ENCODE measurements around the gene CNGA1. TPM values are rescaled to one million over a fixed set of nuclear protein-coding genes. Genes with fewer than 3 reads are reported as not detected.
"Not testable (repeated sequence)": the region's sequence is repeated elsewhere in the genome, so short reads cannot be mapped to it uniquely, and the experiment has no call there.

The CNGA1 gene
- total RNA-seq, 5 donors from 2014 or later (not counting 1 experiment from before 2014, with no cell fraction given) = 0.54 TPM; not detected in 4

GRCh38 chr4:48008021-48008596 lies 8.4 kb downstream of the CNGA1 start:
- CTCF ChIA-PET = interaction anchor here in 1 of 2 donors (0.6 to 1.1 kb wide), 2 partner anchors 74 to 373 kb away, joined by 3 read pairs; no protein-coding TSS in a partner anchor
- no peak overlapping the region for H3K4me3 Mint-ChIP-seq
- H3K27me3 ChIP-seq (replicated peaks in 1 of 2; ENCODE audit: control insufficient read depth in 2 of 2, extremely low read depth in 1 of 2, insufficient read depth in 2 of 2, low read length in 1 of 2) = peaks cover 0 to 10% of the 10 kb centered on the region in 2 experiments

GRCh38 chr4:48005781-48006180 lies 10.7 kb downstream of the CNGA1 start:
- no peak overlapping the region for H3K27ac Mint-ChIP-seq
- no peak overlapping the region for H3K4me3 ChIP-seq (ENCODE audit: control insufficient read depth in 1 of 2, extremely low read depth in 1 of 2, low read length in 1 of 2)
- POLR2A ChIA-PET = no interaction called here
- DNase-seq = no peak
- H3K9me3 Mint-ChIP-seq = peaks cover 0 to 17% (median 4%) of the 10 kb centered on the region in 3 donors
- no peaks in the 10 kb centered on the region for H3K4me1 ChIP-seq (ENCODE audit: control insufficient read depth in 1 of 2, extremely low read depth in 1 of 2, insufficient read depth in 2 of 2, low read length in 2 of 2)
- peaks cover 3 to 4% of the 10 kb centered on the region in 2 donors for H3K27me3 Mint-ChIP-seq
- no peak for ATAC-seq (replicated peaks in 1 of 4)
- peaks cover 2% of the 10 kb centered on the region for H3K36me3 Mint-ChIP-seq
- CTCF ChIA-PET = no interaction called here
- H3K4me1 Mint-ChIP-seq = no peaks in the 10 kb centered on the region
- no CpG with 5 or more reads among the region's 2 CpGs for WGBS (ENCODE audit: insufficient coverage)
- no peak overlapping the region for H3K4me3 Mint-ChIP-seq
- H3K27ac ChIP-seq (ENCODE audit: low read length) = no peak overlapping the region
- no peaks in the 10 kb centered on the region for H3K36me3 ChIP-seq (ENCODE audit: control insufficient read depth in 2 of 2, extremely low read depth in 1 of 2, insufficient read depth in 1 of 2, low read length in 1 of 2)
- H3K9me3 ChIP-seq = no peaks in the 10 kb centered on the region
- H3K27me3 ChIP-seq (replicated peaks in 1 of 2; ENCODE audit: control insufficient read depth in 2 of 2, extremely low read depth in 1 of 2, insufficient read depth in 2 of 2, low read length in 1 of 2) = peaks cover 0 to 10% of the 10 kb centered on the region in 2 experiments

More at GRCh38 chr4:48008021-48008596, 8.4 kb downstream of the CNGA1 start:
- Histone ChIP-seq H3K36me3 (ENCODE audit: control insufficient read depth in 2 of 2, extremely low read depth in 1 of 2, insufficient read depth in 1 of 2, low read length in 1 of 2) (no peaks in the 10 kb centered on the region), H3K4me1 (ENCODE audit: control insufficient read depth in 1 of 2, extremely low read depth in 1 of 2, insufficient read depth in 2 of 2, low read length in 2 of 2) (no peaks in the 10 kb centered on the region), H3K4me3 (ENCODE audit: control insufficient read depth in 1 of 2, extremely low read depth in 1 of 2, low read length in 1 of 2) (no peak overlapping the region), H3K27ac (ENCODE audit: low read length) (no peak overlapping the region), H3K9me3 (no peaks in the 10 kb centered on the region)
- Mint-ChIP-seq H3K36me3 (peaks cover 2% of the 10 kb centered on the region), H3K27ac (no peak overlapping the region), H3K27me3 (peaks cover 3 to 11% of the 10 kb centered on the region in 2 donors), H3K9me3 (peaks cover 0 to 17% (median 4%) of the 10 kb centered on the region in 3 donors), H3K4me1 (no peaks in the 10 kb centered on the region)
- no peak for DNase-seq
- ATAC-seq (replicated peaks in 1 of 4) = no peak
- POLR2A ChIA-PET = no interaction called here

GRCh38 chr4:48003568-48003967 lies 12.9 kb downstream of the CNGA1 start:
- no CpG with 5 or more reads among the region's 2 CpGs for WGBS (ENCODE audit: insufficient coverage)
- H3K36me3 Mint-ChIP-seq; H3K4me1 Mint-ChIP-seq; POLR2A ChIA-PET; ATAC-seq (replicated peaks in 1 of 4); H3K27me3 Mint-ChIP-seq; H3K27ac ChIP-seq (ENCODE audit: low read length); H3K27ac Mint-ChIP-seq; H3K4me1 ChIP-seq (ENCODE audit: control insufficient read depth in 1 of 2, extremely low read depth in 1 of 2, insufficient read depth in 2 of 2, low read length in 2 of 2); H3K27me3 ChIP-seq (replicated peaks in 1 of 2; ENCODE audit: control insufficient read depth in 2 of 2, extremely low read depth in 1 of 2, insufficient read depth in 2 of 2, low read length in 1 of 2); H3K36me3 ChIP-seq (ENCODE audit: control insufficient read depth in 2 of 2, extremely low read depth in 1 of 2, insufficient read depth in 1 of 2, low read length in 1 of 2); H3K4me3 Mint-ChIP-seq; H3K4me3 ChIP-seq (ENCODE audit: control insufficient read depth in 1 of 2, extremely low read depth in 1 of 2, low read length in 1 of 2); H3K9me3 ChIP-seq: not testable (repeated sequence)
- peak in 8 of 35 experiments; percentile 1 to 23 (median 6) for DNase-seq
- CTCF ChIA-PET = interaction anchor here in 1 of 2 donors (0.5 to 1.3 kb wide), 3 partner anchors 80 to 135 kb away, joined by 3 to 4 read pairs (median 3); no protein-coding TSS in a partner anchor
- peaks cover 0 to 17% (median 4%) of the 10 kb centered on the region in 3 donors for H3K9me3 Mint-ChIP-seq

GRCh38 chr4:48002267-48002666 lies 14.2 kb downstream of the CNGA1 start:
- peaks cover 4% of the 10 kb centered on the region for H3K9me3 ChIP-seq
- no CpG with 5 or more reads among the region's 1 CpG for WGBS (ENCODE audit: insufficient coverage)
- Mint-ChIP-seq H3K27ac (no peak overlapping the region), H3K9me3 (peaks cover 3 to 16% (median 4%) of the 10 kb centered on the region in 3 donors), H3K36me3 (peaks cover 8% of the 10 kb centered on the region), H3K27me3 (peaks cover 3 to 4% of the 10 kb centered on the region in 2 donors), H3K4me1 (no peaks in the 10 kb centered on the region), H3K4me3 (no peak overlapping the region)
- CTCF ChIA-PET = interaction anchor here (0.6 to 1.0 kb wide), 4 partner anchors 30 to 207 kb away, joined by 3 to 4 read pairs (median 4); no protein-coding TSS in a partner anchor
- H3K4me3 ChIP-seq (ENCODE audit: control insufficient read depth in 1 of 2, extremely low read depth in 1 of 2, low read length in 1 of 2) = no peak overlapping the region
- DNase-seq = no peak
- no peaks in the 10 kb centered on the region for H3K36me3 ChIP-seq (ENCODE audit: control insufficient read depth in 2 of 2, extremely low read depth in 1 of 2, insufficient read depth in 1 of 2, low read length in 1 of 2)
- POLR2A ChIA-PET = interaction anchor here in 1 of 2 donors (0.7 kb wide), 1 partner anchor 44 kb away, joined by 3 read pairs; no protein-coding TSS in a partner anchor
- ATAC-seq (replicated peaks in 1 of 4) = no peak
- H3K4me1 ChIP-seq (ENCODE audit: control insufficient read depth in 1 of 2, extremely low read depth in 1 of 2, insufficient read depth in 2 of 2, low read length in 2 of 2) = no peaks in the 10 kb centered on the region
- peaks cover 0 to 3% of the 10 kb centered on the region in 2 experiments for H3K27me3 ChIP-seq (replicated peaks in 1 of 2; ENCODE audit: control insufficient read depth in 2 of 2, extremely low read depth in 1 of 2, insufficient read depth in 2 of 2, low read length in 1 of 2)
- H3K27ac ChIP-seq (ENCODE audit: low read length) = no peak overlapping the region

GRCh38 chr4:47996021-47996420 lies 20.5 kb downstream of the CNGA1 start:
- peaks cover 0 to 6% of the 10 kb centered on the region in 2 experiments for H3K27me3 ChIP-seq (replicated peaks in 1 of 2; ENCODE audit: control insufficient read depth in 2 of 2, extremely low read depth in 1 of 2, insufficient read depth in 2 of 2, low read length in 1 of 2)
- ATAC-seq (replicated peaks in 1 of 4) = no peak
- H3K27ac ChIP-seq (ENCODE audit: low read length) = no peak overlapping the region
- peaks cover 6% of the 10 kb centered on the region for H3K36me3 Mint-ChIP-seq
- whole genome bisulfite sequencing (ENCODE audit: insufficient coverage) = 83% methylated on average over 1 of the region's 1 CpG
- peaks cover 4 to 6% of the 10 kb centered on the region in 2 donors for H3K27me3 Mint-ChIP-seq
- ChIA-PET CTCF (interaction anchor here in 1 of 2 donors (0.7 kb wide), 1 partner anchor 19 kb away, joined by 3 read pairs; no protein-coding TSS in a partner anchor), POLR2A (no interaction called here)
- peaks cover 7 to 19% (median 13%) of the 10 kb centered on the region in 3 donors for H3K4me1 Mint-ChIP-seq
- H3K9me3 ChIP-seq = peaks cover 4% of the 10 kb centered on the region
- H3K4me1 ChIP-seq (ENCODE audit: control insufficient read depth in 1 of 2, extremely low read depth in 1 of 2, insufficient read depth in 2 of 2, low read length in 2 of 2) = no peaks in the 10 kb centered on the region
- no peak overlapping the region for H3K4me3 ChIP-seq (ENCODE audit: control insufficient read depth in 1 of 2, extremely low read depth in 1 of 2, low read length in 1 of 2)
- H3K9me3 Mint-ChIP-seq = peaks cover 7 to 11% (median 11%) of the 10 kb centered on the region in 3 donors
- DNase-seq = no peak
- H3K27ac Mint-ChIP-seq = no peak overlapping the region
- H3K4me3 Mint-ChIP-seq = no peak overlapping the region
- no peaks in the 10 kb centered on the region for H3K36me3 ChIP-seq (ENCODE audit: control insufficient read depth in 2 of 2, extremely low read depth in 1 of 2, insufficient read depth in 1 of 2, low read length in 1 of 2)

GRCh38 chr4:47992475-47992874 lies 24.0 kb downstream of the CNGA1 start:
- WGBS (ENCODE audit: insufficient coverage) = no CpG with 5 or more reads among the region's 1 CpG
- CTCF ChIA-PET; H3K36me3 ChIP-seq (ENCODE audit: control insufficient read depth in 2 of 2, extremely low read depth in 1 of 2, insufficient read depth in 1 of 2, low read length in 1 of 2); H3K27me3 Mint-ChIP-seq; H3K27ac Mint-ChIP-seq; H3K27ac ChIP-seq (ENCODE audit: low read length); H3K4me3 ChIP-seq (ENCODE audit: control insufficient read depth in 1 of 2, extremely low read depth in 1 of 2, low read length in 1 of 2); DNase-seq; H3K27me3 ChIP-seq (replicated peaks in 1 of 2; ENCODE audit: control insufficient read depth in 2 of 2, extremely low read depth in 1 of 2, insufficient read depth in 2 of 2, low read length in 1 of 2); POLR2A ChIA-PET; H3K9me3 ChIP-seq; H3K36me3 Mint-ChIP-seq; ATAC-seq (replicated peaks in 1 of 4); H3K4me1 ChIP-seq (ENCODE audit: control insufficient read depth in 1 of 2, extremely low read depth in 1 of 2, insufficient read depth in 2 of 2, low read length in 2 of 2); H3K4me3 Mint-ChIP-seq: not testable (repeated sequence)
- peaks cover 7 to 19% (median 13%) of the 10 kb centered on the region in 3 donors for H3K4me1 Mint-ChIP-seq
- H3K9me3 Mint-ChIP-seq = peaks cover 16 to 21% (median 16%) of the 10 kb centered on the region in 3 donors
